Astrocyte (in vitro differentiated cells and primary cell): Measurements from ENCODE around the gene ARHGEF40. TPM values are rescaled to one million over a fixed set of nuclear protein-coding genes. Genes with fewer than 3 reads are reported as not detected.

ENCODE experiments used
- DNase-seq: peaks from one replicate; pipeline ENCODE4 v3.0.0-alpha.2; 2010; ENCODE audit warnings: low read depth
- FAIRE-seq: peaks from 2 replicates; lab custom pipeline; 2011; peaks lifted over from hg19 to GRCh38; lab: Jason Lieb, UNC
- H2AFZ ChIP-seq: 2 replicates; pipeline ENCODE4 v1.6.0; 2012; ENCODE audit warnings: low read depth, low read length, inconsistent platforms
- H3K27ac ChIP-seq: 2 replicates; pipeline ENCODE4 v1.5.1; 2011; ENCODE audit warnings: low read depth, low read length, inconsistent platforms
- H3K27me3 ChIP-seq: 2 replicates; pipeline ENCODE4 v1.6.0; 2011; ENCODE audit warnings: low read length, inconsistent platforms; ENCODE audit not compliant: insufficient read depth
- H3K36me3 ChIP-seq: 2 replicates; pipeline ENCODE4 v1.5.1; 2011; ENCODE audit warnings: low read length, inconsistent platforms; ENCODE audit not compliant: insufficient read depth
- H3K4me1 ChIP-seq: 2 replicates; pipeline ENCODE4 v1.5.1; 2011; ENCODE audit warnings: low read length, inconsistent platforms; ENCODE audit not compliant: insufficient read depth
- H3K4me2 ChIP-seq: 2 replicates; pipeline ENCODE4 v1.6.0; 2012; ENCODE audit warnings: low read length, inconsistent platforms
- H3K4me3 ChIP-seq: 2 replicates; pipeline ENCODE4 v1.5.1; 2011; ENCODE audit warnings: low read depth, mild to moderate bottlenecking, low read length, inconsistent platforms; ENCODE audit not compliant: insufficient read depth
- H3K79me2 ChIP-seq: 2 replicates; pipeline ENCODE4 v1.6.0; 2012; ENCODE audit warnings: mild to moderate bottlenecking, low read length, inconsistent platforms; ENCODE audit not compliant: insufficient read depth
- H3K9ac ChIP-seq: 2 replicates; pipeline ENCODE4 v1.6.0; 2012; ENCODE audit warnings: mild to moderate bottlenecking, low read length, inconsistent platforms
- H3K9me3 ChIP-seq: 2 replicates; pipeline ENCODE4 v1.5.1; 2012; ENCODE audit warnings: low read depth, mild to moderate bottlenecking, low read length, inconsistent platforms; ENCODE audit not compliant: insufficient read depth
- H4K20me1 ChIP-seq: 2 replicates; pipeline ENCODE4 v1.6.0; 2012; ENCODE audit warnings: low read length, inconsistent platforms; ENCODE audit not compliant: insufficient read depth
- H3K27ac Mint-ChIP-seq: one replicate; pipeline ENCODE4 v1.8.0; 2021; ENCODE audit warnings: mild to moderate bottlenecking, mixed read lengths; ENCODE audit not compliant: unreplicated experiment
- H3K27me3 Mint-ChIP-seq: one replicate; pipeline ENCODE4 v1.8.0; 2021; ENCODE audit warnings: low read depth, mixed read lengths; ENCODE audit not compliant: unreplicated experiment
- H3K36me3 Mint-ChIP-seq: one replicate; pipeline ENCODE4 v1.8.0; 2021; ENCODE audit warnings: low read depth, mixed read lengths; ENCODE audit not compliant: unreplicated experiment
- H3K4me1 Mint-ChIP-seq: one replicate; pipeline ENCODE4 v1.8.0; 2021; ENCODE audit warnings: low read depth, mixed read lengths; ENCODE audit not compliant: unreplicated experiment
- H3K4me3 Mint-ChIP-seq: one replicate; pipeline ENCODE4 v1.8.0; 2021; ENCODE audit warnings: mild to moderate bottlenecking, moderate library complexity, mixed read lengths; ENCODE audit not compliant: unreplicated experiment
- H3K9me3 Mint-ChIP-seq: one replicate; pipeline ENCODE4 v1.8.0; 2021; ENCODE audit warnings: mild to moderate bottlenecking, mixed read lengths; ENCODE audit not compliant: unreplicated experiment
- EZH2 ChIP-seq: IDR thresholded peaks from 2 replicates; pipeline ENCODE4 v1.6.1; 2012; ENCODE audit warnings: mild to moderate bottlenecking, low read length, inconsistent platforms; ENCODE audit not compliant: insufficient read depth
- total RNA-seq: library from RNA; stranded (reverse); gene quantifications from 2 replicates; pipeline ENCODE4 v1.2.1, GENCODE V29; 2021
- TF ChIP-seq, protein P1 (sequence below): IDR thresholded peaks from 2 replicates; pipeline ENCODE4 v1.5.1; 2011; ENCODE audit warnings: low read depth, mild to moderate bottlenecking, inconsistent platforms, low read length, moderate library complexity; ENCODE audit not compliant: insufficient read depth

Gene ARHGEF40
- total RNA-seq, 1 donor from 2014 or later = 99.9 TPM

GRCh38 chr14:21056520-21057163 is 13.5 kb upstream of the ARHGEF40 start:
- TF ChIP-seq, protein P1, sequence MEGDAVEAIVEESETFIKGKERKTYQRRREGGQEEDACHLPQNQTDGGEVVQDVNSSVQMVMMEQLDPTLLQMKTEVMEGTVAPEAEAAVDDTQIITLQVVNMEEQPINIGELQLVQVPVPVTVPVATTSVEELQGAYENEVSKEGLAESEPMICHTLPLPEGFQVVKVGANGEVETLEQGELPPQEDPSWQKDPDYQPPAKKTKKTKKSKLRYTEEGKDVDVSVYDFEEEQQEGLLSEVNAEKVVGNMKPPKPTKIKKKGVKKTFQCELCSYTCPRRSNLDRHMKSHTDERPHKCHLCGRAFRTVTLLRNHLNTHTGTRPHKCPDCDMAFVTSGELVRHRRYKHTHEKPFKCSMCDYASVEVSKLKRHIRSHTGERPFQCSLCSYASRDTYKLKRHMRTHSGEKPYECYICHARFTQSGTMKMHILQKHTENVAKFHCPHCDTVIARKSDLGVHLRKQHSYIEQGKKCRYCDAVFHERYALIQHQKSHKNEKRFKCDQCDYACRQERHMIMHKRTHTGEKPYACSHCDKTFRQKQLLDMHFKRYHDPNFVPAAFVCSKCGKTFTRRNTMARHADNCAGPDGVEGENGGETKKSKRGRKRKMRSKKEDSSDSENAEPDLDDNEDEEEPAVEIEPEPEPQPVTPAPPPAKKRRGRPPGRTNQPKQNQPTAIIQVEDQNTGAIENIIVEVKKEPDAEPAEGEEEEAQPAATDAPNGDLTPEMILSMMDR = no peak
- TF ChIP-seq EZH2 = no peak
- Histone ChIP-seq H3K27ac (no peak overlapping the region), H3K27me3 (no peaks in the 10 kb centered on the region), H3K4me2 (no peak overlapping the region), H3K36me3 (no peaks in the 10 kb centered on the region), H2AFZ (no peak overlapping the region), H3K79me2 (no peaks in the 10 kb centered on the region), H3K4me3 (no peak overlapping the region), H3K9ac (no peak overlapping the region), H3K4me1 (peaks cover 12% of the 10 kb centered on the region), H4K20me1 (no peaks in the 10 kb centered on the region), H3K9me3 (no peaks in the 10 kb centered on the region)
- Mint-ChIP-seq H3K27me3 (no peaks in the 10 kb centered on the region), H3K9me3 (no peaks in the 10 kb centered on the region), H3K4me3 (no peak overlapping the region), H3K4me1 (peaks cover 40% of the 10 kb centered on the region), H3K36me3 (no peaks in the 10 kb centered on the region), H3K27ac (no peak overlapping the region)
- no peak for DNase-seq
- no peak for FAIRE-seq

DNA sequence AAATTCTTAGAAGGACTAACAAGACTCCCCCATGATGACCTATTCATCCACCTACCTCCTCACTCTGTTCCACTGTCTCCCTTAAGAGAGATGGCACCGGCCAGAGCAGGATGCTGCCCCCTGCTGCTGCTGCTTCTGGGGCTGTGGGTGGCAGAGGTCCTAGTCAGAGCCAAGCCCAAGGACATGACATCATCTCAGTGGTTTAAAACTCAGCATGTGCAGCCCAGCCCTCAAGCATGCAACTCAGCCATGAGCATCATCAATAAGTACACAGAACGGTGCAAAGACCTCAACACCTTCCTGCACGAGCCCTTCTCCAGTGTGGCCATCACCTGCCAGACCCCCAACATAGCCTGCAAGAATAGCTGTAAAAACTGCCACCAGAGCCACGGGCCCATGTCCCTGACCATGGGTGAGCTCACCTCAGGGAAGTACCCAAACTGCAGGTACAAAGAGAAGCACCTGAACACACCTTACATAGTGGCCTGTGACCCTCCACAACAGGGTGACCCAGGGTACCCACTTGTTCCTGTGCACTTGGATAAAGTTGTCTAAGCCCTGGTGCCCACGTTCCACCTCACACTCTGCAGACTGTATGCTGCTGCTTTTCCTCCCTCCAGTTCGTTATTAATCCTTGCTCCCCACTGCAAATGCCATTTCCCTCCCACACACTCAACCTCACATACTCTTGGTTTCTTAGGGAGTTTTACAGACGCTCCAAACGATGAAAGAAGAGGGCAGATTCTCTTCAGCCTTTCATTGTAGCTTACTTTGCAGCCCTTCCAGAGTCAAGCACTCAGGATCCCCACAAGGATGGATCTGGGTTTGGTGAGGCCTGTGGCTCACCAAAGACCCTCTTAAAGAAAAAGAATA is 12.1 kb upstream of the ARHGEF40 start, which contains the start of gene RNASE8:
TSS of gene RNASE8 (plus strand) at position 20 of the 873 bp plus-strand sequence. CDS start at position 91, 71 bp downstream.
- H3K27ac Mint-ChIP-seq = peak within 1 kb of the TSS; percentile 85
- TF ChIP-seq, protein P1 = no peak
- no peak for TF ChIP-seq EZH2
- H3K4me1 Mint-ChIP-seq = peaks cover 49% of the 10 kb centered on the region
- no peaks in the 10 kb centered on the region for H3K36me3 Mint-ChIP-seq
- peak within 1 kb of the TSS; percentile 20 for H3K4me3 Mint-ChIP-seq
- Histone ChIP-seq H3K9me3 (no peaks in the 10 kb centered on the region), H3K4me1 (peaks cover 14% of the 10 kb centered on the region), H3K79me2 (no peaks in the 10 kb centered on the region), H4K20me1 (no peaks in the 10 kb centered on the region), H3K9ac (no peak within 1 kb of the TSS), H3K36me3 (no peaks in the 10 kb centered on the region), H3K27me3 (no peaks in the 10 kb centered on the region), H3K27ac (no peak within 1 kb of the TSS), H3K4me2 (peak within 1 kb of the TSS; percentile 37), H3K4me3 (no peak within 1 kb of the TSS), H2AFZ (no peak within 1 kb of the TSS)
- FAIRE-seq = no peak
- H3K27me3 Mint-ChIP-seq = no peaks in the 10 kb centered on the region
- no peaks in the 10 kb centered on the region for H3K9me3 Mint-ChIP-seq
- DNase-seq = peak; percentile 54

GRCh38 chr14:21058903-21059302 is 11.2 kb upstream of the ARHGEF40 start:
- no peaks in the 10 kb centered on the region for H3K79me2 ChIP-seq
- H3K4me1 ChIP-seq = peaks cover 23% of the 10 kb centered on the region
- no peak for DNase-seq
- H3K27ac ChIP-seq = no peak overlapping the region
- H3K36me3 Mint-ChIP-seq = no peaks in the 10 kb centered on the region
- TF ChIP-seq, protein P1 = no peak
- TF ChIP-seq EZH2 = no peak
- H4K20me1 ChIP-seq = no peaks in the 10 kb centered on the region
- H3K27me3 ChIP-seq = no peaks in the 10 kb centered on the region
- no peak overlapping the region for H3K4me3 ChIP-seq
- H3K9me3 ChIP-seq = no peaks in the 10 kb centered on the region
- FAIRE-seq = no peak
- peak overlapping the region; percentile 31 for H3K4me3 Mint-ChIP-seq
- H3K36me3 ChIP-seq = no peaks in the 10 kb centered on the region
- H3K27me3 Mint-ChIP-seq = no peaks in the 10 kb centered on the region
- H3K27ac Mint-ChIP-seq = peak overlapping the region; percentile 85
- peaks cover 57% of the 10 kb centered on the region for H3K4me1 Mint-ChIP-seq
- H3K4me2 ChIP-seq = no peak overlapping the region
- H3K9me3 Mint-ChIP-seq = no peaks in the 10 kb centered on the region
- no peak overlapping the region for H3K9ac ChIP-seq
- H2AFZ ChIP-seq = no peak overlapping the region
